ENCODE measurements around the gene ADAM17. TPM values are rescaled to one million over a fixed set of nuclear protein-coding genes. Genes with fewer than 3 reads are reported as not detected.
A peak's percentile ranks its signal among the peaks of the same experiment; 100 is the strongest.
"Not testable (repeated sequence)": the region's sequence is repeated elsewhere in the genome, so short reads cannot be mapped to it uniquely, and the experiment has no call there.

The ADAM17 gene
- total and polyA plus RNA-seq, 10 donors, result 9.4 to 54.0 (median 32.5) TPM

GRCh38 chr2:9556121-9556743 lies 602 bp upstream of the ADAM17 start:
- DNase-seq, result no peak
- no peaks in the 10 kb centered on the region for H3K36me3 ChIP-seq
- H3K4me3 ChIP-seq, result peak overlapping the region; percentile 75 to 90 (median 84)
- no peaks in the 10 kb centered on the region for H3K27me3 ChIP-seq (replicated peaks in 1 of 7)
- H3K9me3 ChIP-seq, result no peaks in the 10 kb centered on the region
- no peak for TF ChIP-seq POLR2A (IDR thresholded peaks at IDR 0.05)
- TF ChIP-seq CTCF (IDR thresholded peaks at IDR 0.05 in 8 of 11, conservative IDR thresholded peaks at IDR 0.05 in 3 of 11), result peak in 1 of 11 experiments; percentile 0
- no peak for TF ChIP-seq POLR2AphosphoS5 (IDR thresholded peaks at IDR 0.05)
- intact Hi-C loops (cut with DNase I; ENCODE audit: low total_unique reads), result no loop called here
- peak overlapping the region; percentile 87 to 99 (median 98) for H3K27ac ChIP-seq
- peaks cover 29 to 59% (median 51%) of the 10 kb centered on the region in 6 donors for H3K4me1 ChIP-seq
- WGBS, 5 donors, result 0 to 1% (median 0%) methylated on average over 4 to 32 of the region's 32 CpGs

DNA sequence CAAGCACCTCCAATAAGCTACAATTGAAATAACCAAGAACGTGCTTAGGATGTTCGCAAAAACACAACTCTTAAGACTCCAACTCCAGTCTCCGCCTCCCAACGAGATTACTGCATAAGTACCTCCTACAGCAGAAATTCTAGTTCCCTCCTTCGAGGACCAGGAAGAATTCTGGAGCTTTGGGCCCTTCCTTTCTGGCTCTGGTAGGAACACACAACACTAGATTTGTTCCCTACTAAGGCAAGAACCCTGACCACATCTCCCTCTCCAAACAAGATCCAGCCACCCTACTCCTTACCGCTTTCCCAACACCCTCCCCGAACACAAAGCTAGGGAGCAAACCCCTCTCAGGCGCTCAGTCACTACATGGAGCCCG lies 721 bp downstream of the ADAM17 start:
- no peak for TF ChIP-seq CTCF (IDR thresholded peaks at IDR 0.05 in 8 of 11, conservative IDR thresholded peaks at IDR 0.05 in 3 of 11)
- TF ChIP-seq POLR2A (IDR thresholded peaks at IDR 0.05), result no peak
- TF ChIP-seq POLR2AphosphoS5 (IDR thresholded peaks at IDR 0.05), result peak in 1 of 3 donors; percentile 46
- DNase-seq, result no peak
- Histone ChIP-seq H3K9me3 (no peaks in the 10 kb centered on the region), H3K36me3 (no peaks in the 10 kb centered on the region), H3K4me3 (peak overlapping the region; percentile 75 to 90 (median 84)), H3K4me1 (peaks cover 35 to 73% (median 64%) of the 10 kb centered on the region in 6 donors), H3K27me3 (replicated peaks in 1 of 7) (no peaks in the 10 kb centered on the region), H3K27ac (peak overlapping the region; percentile 87 to 99 (median 98))
- 0 to 1% (median 0%) methylated on average over 9 of the region's 9 CpGs for WGBS, 5 donors
- intact Hi-C loops (cut with DNase I; ENCODE audit: low total_unique reads), result no loop called here

DNA sequence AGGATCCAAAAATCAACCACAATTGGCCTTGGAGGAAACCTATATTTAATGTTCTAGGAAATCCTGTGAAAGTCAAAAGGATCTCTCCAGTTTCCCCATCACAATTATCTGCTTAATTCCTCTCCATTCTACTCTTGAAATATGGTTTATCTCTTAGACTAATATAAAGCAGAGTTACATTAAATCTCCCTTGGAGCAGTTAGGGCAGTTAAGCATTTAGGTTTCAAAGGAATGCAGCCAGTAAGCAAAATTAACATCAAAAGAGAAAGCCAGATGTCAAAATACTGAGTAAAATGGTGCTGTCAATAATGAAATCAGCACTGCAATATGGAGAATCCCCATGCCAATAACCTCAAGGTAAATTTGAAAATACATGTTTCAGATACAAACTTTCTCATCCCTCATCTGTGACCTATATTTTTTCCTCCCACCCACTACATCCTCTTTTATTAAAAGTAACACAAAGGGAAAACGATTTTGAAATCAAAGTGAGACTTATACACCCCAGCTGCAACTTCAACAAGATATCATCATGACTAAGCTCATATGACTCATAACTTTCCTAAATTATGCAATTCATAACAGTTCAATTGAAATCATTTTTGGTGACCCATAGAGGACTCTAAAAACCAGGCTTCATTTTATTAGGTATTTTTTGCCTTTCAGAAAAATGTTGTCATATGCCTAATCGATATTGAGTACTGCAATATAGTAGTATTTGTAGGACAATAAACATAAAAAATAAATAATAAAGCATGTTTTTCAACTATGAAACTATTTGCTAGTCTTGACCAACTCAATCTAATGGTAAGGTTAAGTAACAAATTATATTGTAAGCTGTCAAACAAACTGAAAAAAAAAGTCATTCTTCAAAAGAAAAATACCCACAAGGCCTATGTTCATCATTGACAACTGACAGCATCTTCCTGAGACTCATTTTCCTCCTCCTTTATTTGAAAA lies 3.1 kb downstream of the ADAM17 start:
- no peak for TF ChIP-seq CTCF (IDR thresholded peaks at IDR 0.05 in 8 of 11, conservative IDR thresholded peaks at IDR 0.05 in 3 of 11)
- 25 to 38% (median 29%) methylated on average over 2 of the region's 2 CpGs for WGBS, 5 donors
- no peak for DNase-seq
- intact Hi-C loops (cut with DNase I; ENCODE audit: low total_unique reads), result no loop called here
- Histone ChIP-seq H3K9me3 (no peaks in the 10 kb centered on the region), H3K4me1 (peaks cover 55 to 90% (median 87%) of the 10 kb centered on the region in 6 donors), H3K4me3 (peak overlapping the region in 1 of 8 donors; percentile 41), H3K27me3 (replicated peaks in 1 of 7) (no peaks in the 10 kb centered on the region), H3K27ac (peak overlapping the region in 7 of 8 donors; percentile 16 to 99 (median 87)), H3K36me3 (no peaks in the 10 kb centered on the region)

DNA sequence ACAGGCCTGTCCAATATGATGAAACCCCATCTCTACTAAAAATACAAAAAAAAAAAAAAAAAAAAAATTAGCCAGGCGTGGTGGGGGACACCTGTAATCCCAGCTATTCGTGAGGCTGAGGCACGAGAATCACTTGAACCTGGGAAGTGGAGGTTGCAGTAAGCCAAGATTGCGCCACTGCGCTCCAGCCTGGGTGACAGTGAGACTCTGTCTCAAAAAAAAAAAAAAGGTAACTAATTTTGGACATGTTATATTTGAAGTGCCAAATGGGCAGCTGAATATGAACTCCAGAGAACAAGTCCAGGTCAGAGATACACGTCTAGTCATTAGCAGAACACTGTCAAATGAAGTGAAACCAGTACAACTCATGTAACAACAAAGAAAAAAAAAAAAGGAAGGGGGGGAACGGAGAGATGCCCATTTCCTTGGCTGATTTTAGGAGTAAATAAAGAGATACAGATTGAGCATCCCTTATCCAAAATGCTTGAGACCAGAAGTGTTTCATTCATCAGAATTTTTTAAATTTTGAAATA lies 4.7 kb downstream of the ADAM17 start:
- Histone ChIP-seq H3K4me1 (peaks cover 66 to 93% (median 89%) of the 10 kb centered on the region in 6 donors), H3K27ac (peak overlapping the region in 7 of 8 donors; percentile 6 to 99 (median 87)), H3K4me3 (peak overlapping the region in 1 of 8 donors; percentile 41)
- H3K27me3 ChIP-seq (replicated peaks in 1 of 7); intact Hi-C loops (cut with DNase I; ENCODE audit: low total_unique reads); H3K9me3 ChIP-seq; H3K36me3 ChIP-seq; DNase-seq: not testable (repeated sequence)
- 47 to 70% (median 63%) methylated on average over 7 of the region's 7 CpGs for WGBS, 5 donors

Data from spleen (tissue), 11 donors.